ENCODE data around the gene USP12.
A peak's percentile ranks its signal among the peaks of the same experiment; 100 is the strongest.

The USP12 gene

DNA sequence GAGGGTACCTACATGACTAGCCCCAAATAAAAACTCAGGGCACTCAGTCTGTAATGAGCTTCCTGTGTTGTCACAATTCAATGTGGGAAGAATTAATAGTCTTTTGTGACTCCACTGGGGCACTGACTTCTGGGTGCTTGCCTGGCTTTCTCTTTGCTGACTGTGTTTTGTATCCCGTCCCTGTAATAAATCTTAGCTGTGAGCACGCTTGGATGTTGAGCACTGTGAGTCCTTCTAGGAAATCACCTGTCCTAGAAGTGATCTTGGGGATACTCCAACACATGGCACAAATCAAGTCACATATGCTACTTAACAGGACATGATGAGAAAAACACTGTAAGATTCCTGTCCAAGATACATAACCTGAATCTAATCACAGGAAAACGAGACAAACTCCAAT lies 83.0 kb downstream of the USP12 start:
- DNase-seq (ENCODE audit: low read depth), result no peak
- no peak overlapping the region for H3K4me3 ChIP-seq (ENCODE audit: low read length)
- TF ChIP-seq, protein P1, sequence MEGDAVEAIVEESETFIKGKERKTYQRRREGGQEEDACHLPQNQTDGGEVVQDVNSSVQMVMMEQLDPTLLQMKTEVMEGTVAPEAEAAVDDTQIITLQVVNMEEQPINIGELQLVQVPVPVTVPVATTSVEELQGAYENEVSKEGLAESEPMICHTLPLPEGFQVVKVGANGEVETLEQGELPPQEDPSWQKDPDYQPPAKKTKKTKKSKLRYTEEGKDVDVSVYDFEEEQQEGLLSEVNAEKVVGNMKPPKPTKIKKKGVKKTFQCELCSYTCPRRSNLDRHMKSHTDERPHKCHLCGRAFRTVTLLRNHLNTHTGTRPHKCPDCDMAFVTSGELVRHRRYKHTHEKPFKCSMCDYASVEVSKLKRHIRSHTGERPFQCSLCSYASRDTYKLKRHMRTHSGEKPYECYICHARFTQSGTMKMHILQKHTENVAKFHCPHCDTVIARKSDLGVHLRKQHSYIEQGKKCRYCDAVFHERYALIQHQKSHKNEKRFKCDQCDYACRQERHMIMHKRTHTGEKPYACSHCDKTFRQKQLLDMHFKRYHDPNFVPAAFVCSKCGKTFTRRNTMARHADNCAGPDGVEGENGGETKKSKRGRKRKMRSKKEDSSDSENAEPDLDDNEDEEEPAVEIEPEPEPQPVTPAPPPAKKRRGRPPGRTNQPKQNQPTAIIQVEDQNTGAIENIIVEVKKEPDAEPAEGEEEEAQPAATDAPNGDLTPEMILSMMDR (conservative IDR thresholded peaks at IDR 0.05; ENCODE audit: low read length), result no peak

DNA sequence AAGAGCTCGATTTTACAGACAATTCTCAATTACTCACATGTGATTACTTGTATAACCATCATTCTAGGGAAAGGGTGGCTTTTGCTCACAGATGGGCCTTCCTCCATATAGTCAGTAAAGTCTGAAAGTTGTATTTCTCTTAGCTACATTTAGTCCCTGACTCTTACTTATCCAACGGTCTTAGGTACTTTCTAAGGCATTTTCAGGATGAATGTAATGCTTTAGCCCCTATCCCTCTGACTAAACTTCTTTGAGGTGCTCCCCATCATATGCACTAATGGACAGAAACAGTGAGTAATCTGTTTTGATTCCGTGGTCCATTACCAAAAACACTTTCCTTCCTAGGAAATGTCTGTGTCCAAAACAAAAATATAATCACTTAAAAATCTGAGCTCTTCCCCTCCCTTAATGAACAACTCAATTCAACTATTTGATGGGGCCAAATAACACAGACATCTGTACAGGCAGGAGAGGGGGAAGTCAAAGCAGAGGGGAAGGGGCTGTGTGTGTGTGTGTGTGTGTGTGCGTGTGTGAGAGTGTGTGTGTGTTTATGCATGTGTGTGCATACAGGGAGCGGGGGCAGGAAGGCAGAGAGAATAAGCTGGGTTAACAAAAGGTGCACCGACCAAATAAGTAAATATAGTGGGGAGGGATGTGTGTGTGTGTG lies 84.9 kb downstream of the USP12 start:
- TF ChIP-seq, protein P1 (conservative IDR thresholded peaks at IDR 0.05; ENCODE audit: low read length), result no peak
- no peak for DNase-seq (ENCODE audit: low read depth)
- H3K4me3 ChIP-seq (ENCODE audit: low read length), result no peak overlapping the region

DNA sequence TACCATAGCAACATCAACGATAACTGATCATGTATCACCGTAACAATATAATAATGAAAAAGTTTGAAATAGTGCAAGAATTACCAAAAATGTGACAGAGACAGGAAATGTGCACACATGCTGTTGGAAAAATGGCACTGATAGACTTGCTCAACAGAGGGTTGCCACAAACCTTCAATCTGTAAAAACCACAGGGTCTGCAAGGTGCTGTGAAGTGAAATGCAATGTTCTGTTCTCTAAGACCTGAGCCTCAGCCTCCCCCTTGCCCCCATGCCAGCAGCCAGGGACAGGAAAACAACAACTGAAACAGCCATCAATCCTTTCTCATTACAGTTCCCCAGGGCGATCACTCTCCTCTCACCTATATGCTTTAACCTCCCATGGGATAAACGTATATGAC lies 88.4 kb downstream of the USP12 start:
- TF ChIP-seq, protein P1 (conservative IDR thresholded peaks at IDR 0.05; ENCODE audit: low read length), result no peak
- no peak overlapping the region for H3K4me3 ChIP-seq (ENCODE audit: low read length)
- DNase-seq (ENCODE audit: low read depth), result no peak

DNA sequence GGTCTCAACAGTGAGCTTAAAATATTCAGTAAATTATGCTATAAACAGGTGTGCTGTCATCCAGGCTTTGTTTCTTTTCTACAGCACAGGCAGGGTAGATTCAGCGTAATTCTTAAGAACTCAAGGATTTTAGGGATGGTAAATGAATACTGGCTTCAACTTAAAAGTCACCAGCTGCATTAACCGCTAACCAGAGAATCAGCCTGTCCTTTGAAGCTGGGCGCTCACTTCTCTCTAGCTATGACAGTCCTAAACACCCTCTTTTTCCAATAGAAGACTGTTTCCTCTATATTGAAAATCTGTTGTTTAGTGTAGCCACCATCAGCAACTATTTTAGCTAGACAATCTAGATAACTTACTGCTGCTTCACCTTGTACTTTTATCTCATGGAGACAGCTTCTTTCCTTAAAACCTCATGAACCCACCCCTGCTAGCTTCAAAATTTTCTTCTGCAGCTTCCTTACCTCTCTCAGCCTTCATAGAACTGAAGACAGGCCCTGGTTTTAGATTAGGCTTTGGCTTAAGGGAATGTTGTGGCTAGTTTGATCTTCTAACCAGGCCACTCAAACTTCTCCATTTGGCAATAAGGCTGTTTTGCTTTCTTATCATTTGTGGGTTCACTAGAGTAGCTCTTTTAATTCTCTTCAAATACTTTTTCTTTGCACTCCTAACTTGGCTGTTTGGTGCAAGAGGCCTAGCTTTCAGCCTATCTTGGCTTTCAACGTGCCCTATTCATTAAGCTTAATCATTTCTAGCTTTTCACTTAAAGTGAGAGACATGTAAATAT lies 89.5 kb downstream of the USP12 start:
- TF ChIP-seq, protein P1 (conservative IDR thresholded peaks at IDR 0.05; ENCODE audit: low read length), result no peak
- DNase-seq (ENCODE audit: low read depth), result no peak
- no peak overlapping the region for H3K4me3 ChIP-seq (ENCODE audit: low read length)

DNA sequence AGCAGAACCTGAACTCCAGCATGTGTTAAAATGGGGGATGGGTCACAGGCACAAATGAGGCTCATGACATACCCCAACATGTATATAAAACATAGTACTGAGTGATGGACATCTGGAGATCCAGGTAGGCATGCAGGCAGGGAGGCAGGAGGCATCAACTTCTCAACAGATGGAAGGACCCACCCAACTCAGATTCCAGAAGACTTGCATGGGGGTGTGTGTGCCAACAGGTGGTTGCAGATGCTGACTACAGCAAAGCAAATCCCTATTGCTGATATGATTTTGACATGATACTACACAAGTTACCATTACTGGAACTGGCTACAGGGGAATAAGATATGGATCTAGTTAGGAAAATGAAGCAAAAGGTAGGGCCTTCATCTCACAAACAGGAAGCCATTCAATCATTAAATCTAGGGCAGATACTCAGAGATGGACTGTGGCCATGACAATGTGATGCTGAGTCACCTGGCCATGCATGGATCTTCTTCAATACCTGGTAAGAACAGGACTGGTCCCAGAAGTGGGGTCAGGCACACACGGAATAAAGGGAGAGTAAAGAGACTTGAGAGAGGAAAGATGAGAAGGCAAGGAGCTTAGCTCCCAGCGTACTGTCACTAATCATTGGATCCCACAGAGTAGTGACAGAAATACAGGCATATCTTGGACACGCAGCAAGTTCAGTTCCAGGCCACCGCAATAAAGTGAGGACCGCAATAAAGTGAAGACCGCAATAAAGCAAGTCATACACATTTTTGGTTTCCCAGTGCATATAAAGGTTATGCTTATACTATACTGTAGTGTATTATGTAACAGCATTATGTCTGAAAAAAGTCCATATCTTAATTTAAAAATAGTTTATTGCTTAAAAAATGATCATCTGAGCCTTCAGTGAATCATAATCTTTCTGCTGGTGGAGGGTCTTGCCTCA lies 91.3 kb downstream of the USP12 start:
- TF ChIP-seq, protein P1 (conservative IDR thresholded peaks at IDR 0.05; ENCODE audit: low read length), result no peak
- peak; percentile 7 for DNase-seq (ENCODE audit: low read depth)
- no peak overlapping the region for H3K4me3 ChIP-seq (ENCODE audit: low read length)

DNA sequence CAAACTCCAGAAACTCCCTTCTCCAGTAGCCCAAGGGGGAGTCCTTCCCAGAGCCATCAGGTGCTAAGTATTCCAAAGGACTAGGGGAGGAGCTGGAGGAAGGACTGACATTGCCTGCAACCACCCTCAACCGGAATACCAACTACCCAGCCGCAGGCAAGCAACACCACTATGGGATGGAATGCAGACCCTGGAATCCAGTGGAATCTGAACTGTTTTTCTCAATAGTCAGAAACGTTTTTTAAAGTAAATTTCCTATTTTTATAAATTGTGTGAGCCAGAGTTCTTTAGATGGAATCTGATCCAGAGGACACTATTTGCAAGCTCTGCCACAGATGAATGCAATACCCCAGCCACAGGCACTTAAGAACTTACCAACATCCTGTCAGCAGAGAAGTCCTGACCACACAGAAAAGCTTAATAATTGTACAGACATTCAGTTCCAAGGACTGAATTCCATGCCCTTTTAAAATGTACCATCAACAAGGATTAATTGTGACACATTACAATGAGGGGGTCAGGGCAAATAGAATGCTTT lies 92.1 kb downstream of the USP12 start:
- peak; percentile 98 for DNase-seq (ENCODE audit: low read depth)

More for the DNA sequence above, 92.1 kb downstream of the USP12 start:
- TF ChIP-seq, protein P1 (conservative IDR thresholded peaks at IDR 0.05; ENCODE audit: low read length), result no peak
- no peak overlapping the region for H3K4me3 ChIP-seq (ENCODE audit: low read length)
